HCT116 (cell line): ENCODE data around the gene MAP4K1. TPM values are rescaled to one million over a fixed set of nuclear protein-coding genes. Genes with fewer than 3 reads are reported as not detected.
A peak's percentile ranks its signal among the peaks of the same experiment; 100 is the strongest.

ENCODE experiments used
- ATAC-seq: fragments of 200-7000 bp; cut with Tn5 transposase; 2 replicates; pipeline ENCODE4 v1.9.1; 2020; ENCODE audit warnings: mild to moderate bottlenecking, moderate library complexity
- BruUV-seq: library from RNA; stranded (reverse); fragments of 400-500 nt; replicated peaks from 2 replicates; lab custom pipeline; 2021; lab: Mats Ljungman, UMichigan
- CTCF ChIA-PET: fragments of 300-600 bp; sonication (Branson Sonifier 250); formaldehyde crosslinking; loops from one replicate; lab custom pipeline; 2021; ENCODE audit warnings: antibody characterized with exemption; lab: Charles Lee
- POLR2A ChIA-PET: fragments of 300-600, 350-600 bp; sonication (Branson Sonifier 250); formaldehyde crosslinking; loops from one replicate; lab custom pipeline; 2021; ENCODE audit warnings: antibody characterized with exemption; lab: Charles Lee
- RAD21 ChIA-PET, 2 experiments: fragments of 300-600 bp; sonication (Branson Sonifier 250); formaldehyde crosslinking; loops; one replicate each; lab custom pipeline; 2023; ENCODE audit warnings: low total read pairs in 2 of 2; ENCODE audit not compliant: uncharacterized antibody in 2 of 2, unreplicated experiment in 2 of 2, low non-redundant PET in 1 of 2; lab: Charles Lee
- DNase-seq: peaks from one replicate; pipeline ENCODE4 v3.0.0-alpha.2; 2010; ENCODE audit warnings: low read depth, low spot score
- H2AFZ ChIP-seq: fragments of 200-600 bp; shearing (Covaris generic), sonication (generic); 2 replicates; pipeline ENCODE4 v1.6.1; 2017; ENCODE audit warnings: low read depth, mixed run types, mixed read lengths, antibody characterized with exemption, low read length; ENCODE audit not compliant: poor library complexity, severe bottlenecking
- H3K27ac ChIP-seq: 2 replicates; pipeline ENCODE4 v1.5.1; 2012; ENCODE audit warnings: low read depth, low read length
- H3K27me3 ChIP-seq: fragments of 200-600 bp; sonication (generic); 2 replicates; pipeline ENCODE4 v1.6.1; 2016; ENCODE audit warnings: mixed run types, low read length, mixed read lengths; ENCODE audit not compliant: insufficient read depth
- H3K36me3 ChIP-seq, 2 experiments: fragments of 200-500 bp in 1 of 2; fragments of 200-600 bp in 1 of 2; sonication (Bioruptor generic) in 1 of 2; sonication (generic) in 1 of 2; 2 replicates each; pipeline versions ENCODE4 v1.5.1 to v1.6.1; 2014 to 2016; ENCODE audit warnings: low read length in 2 of 2, inconsistent platforms in 1 of 2, mixed read lengths in 1 of 2, mixed run types in 1 of 2; ENCODE audit not compliant: insufficient read depth in 2 of 2, control insufficient read depth in 1 of 2
- H3K4me1 ChIP-seq, 2 experiments: fragments of 200-600 bp in 1 of 2; sonication (generic) in 1 of 2; 2 replicates each; pipeline versions ENCODE4 v1.5.1 to v1.6.1; 2012 to 2017; ENCODE audit warnings: low read length in 2 of 2, inconsistent platforms in 1 of 2, mild to moderate bottlenecking in 1 of 2, mixed read lengths in 1 of 2, mixed run types in 1 of 2, moderate library complexity in 1 of 2; ENCODE audit not compliant: insufficient read depth in 2 of 2, control insufficient read depth in 1 of 2
- H3K4me2 ChIP-seq: fragments of 200-600 bp; sonication (generic); 2 replicates; pipeline ENCODE4 v1.6.1; 2017; ENCODE audit warnings: mixed run types, low read length, mixed read lengths
- H3K4me3 ChIP-seq, 2 experiments: fragments of 200-600 bp in 1 of 2; sonication (generic) in 1 of 2; replicated peaks in 1 of 2; 2 replicates each; pipeline ENCODE4 v1.5.1; 2011 to 2016; ENCODE audit warnings: low read length in 2 of 2, control low read depth in 1 of 2, low read depth in 1 of 2, mild to moderate bottlenecking in 1 of 2, mixed read lengths in 1 of 2, mixed run types in 1 of 2
- H3K79me2 ChIP-seq: fragments of 200-600 bp; sonication (generic); 2 replicates; pipeline ENCODE4 v1.6.1; 2017; ENCODE audit warnings: mild to moderate bottlenecking, mixed run types, low read length, moderate library complexity, mixed read lengths; ENCODE audit not compliant: insufficient read depth
- H3K9ac ChIP-seq: fragments of 200-600 bp; sonication (generic); 2 replicates; pipeline ENCODE4 v1.6.1; 2016; ENCODE audit warnings: low read length, mixed read lengths
- H3K9me2 ChIP-seq: fragments of 200-600 bp; sonication (generic), shearing (Covaris generic); 2 replicates; pipeline ENCODE4 v1.6.1; 2017; ENCODE audit warnings: mixed run types, mild to moderate bottlenecking, moderate library complexity; ENCODE audit not compliant: insufficient read depth
- H3K9me3 ChIP-seq, 2 experiments: fragments of 200-500 bp in 1 of 2; fragments of 200-600 bp in 1 of 2; sonication (Bioruptor generic) in 1 of 2; sonication (generic) in 1 of 2; 2 replicates each; pipeline ENCODE4 v1.6.1; 2014 to 2017; ENCODE audit warnings: low read length in 2 of 2, mixed read lengths in 2 of 2, inconsistent platforms in 1 of 2, low read depth in 1 of 2, mild to moderate bottlenecking in 1 of 2, mixed run types in 1 of 2, moderate library complexity in 1 of 2; ENCODE audit not compliant: control insufficient read depth in 1 of 2, insufficient read depth in 1 of 2
- H4K20me1 ChIP-seq: fragments of 200-600 bp; sonication (generic), shearing (Covaris generic); 2 replicates; pipeline ENCODE4 v1.6.1; 2017; ENCODE audit warnings: mixed run types, mild to moderate bottlenecking, moderate library complexity; ENCODE audit not compliant: insufficient read depth
- ATF3 ChIP-seq: IDR thresholded peaks from 2 replicates; pipeline ENCODE4 v1.6.1; 2012
- CBX3 ChIP-seq: IDR thresholded peaks from 2 replicates; pipeline ENCODE4 v1.6.1; 2012; ENCODE audit warnings: low read depth
- CTCF ChIP-seq, 3 experiments: fragments of 200-600 bp in 1 of 3; sonication (generic) in 1 of 3; IDR thresholded peaks in 2 of 3; conservative IDR thresholded peaks in 1 of 3; 2 replicates each; pipeline ENCODE4 v1.5.1; 2012 to 2017; ENCODE audit warnings: low read depth in 2 of 3, low read length in 2 of 3, antibody characterized with exemption in 1 of 3, borderline replicate concordance in 1 of 3, control low read depth in 1 of 3, mild to moderate bottlenecking in 1 of 3, mixed read lengths in 1 of 3, mixed run types in 1 of 3, moderate library complexity in 1 of 3; ENCODE audit not compliant: insufficient read depth in 1 of 3
- EGR1 ChIP-seq: IDR thresholded peaks from 2 replicates; pipeline ENCODE4 v1.6.1; 2012; ENCODE audit warnings: low read depth
- ELF1 ChIP-seq: IDR thresholded peaks from 2 replicates; pipeline ENCODE4 v1.6.1; 2012; ENCODE audit warnings: low read depth, borderline replicate concordance
- JUND ChIP-seq: IDR thresholded peaks from 2 replicates; pipeline ENCODE4 v1.6.1; 2012
- POLR2AphosphoS5 ChIP-seq: IDR thresholded peaks from 2 replicates; pipeline ENCODE4 v1.6.1; 2011; ENCODE audit warnings: mild to moderate bottlenecking, low read depth, low read length, moderate library complexity
- REST ChIP-seq: IDR thresholded peaks from 2 replicates; pipeline ENCODE4 v1.6.1; 2012; ENCODE audit warnings: low read depth
- SIN3A ChIP-seq: IDR thresholded peaks from 2 replicates; pipeline ENCODE4 v1.6.1; 2012; ENCODE audit warnings: low read depth
- SRF ChIP-seq: IDR thresholded peaks from 2 replicates; pipeline ENCODE4 v1.6.1; 2012; ENCODE audit warnings: low read depth
- YY1 ChIP-seq: IDR thresholded peaks from 2 replicates; pipeline ENCODE4 v1.6.1; 2011; ENCODE audit warnings: low read length, low read depth, moderate library complexity, mild to moderate bottlenecking; ENCODE audit not compliant: insufficient replicate concordance; ENCODE audit errors: extremely low read depth
- ZBTB33 ChIP-seq: IDR thresholded peaks from 2 replicates; pipeline ENCODE4 v1.6.1; 2011; ENCODE audit warnings: mild to moderate bottlenecking, low read length, moderate library complexity; ENCODE audit not compliant: insufficient replicate concordance; ENCODE audit errors: extremely low read depth
- ZNF274 ChIP-seq: fragments of 200-500 bp; sonication (Bioruptor generic); IDR thresholded peaks from 2 replicates; pipeline ENCODE4 v1.6.1; 2014; ENCODE audit warnings: mild to moderate bottlenecking, low read depth, low read length, inconsistent platforms
- intact Hi-C: fragments of 100-400 bp; cut with micrococcal nuclease; formaldehyde crosslinking; loops from 2 replicates; pipeline ENCODE4 v1.10.0; 2022
- total RNA-seq: library from RNA; stranded (reverse); gene quantifications from one replicate; pipeline ENCODE4 v1.2.1, GENCODE V29; 2021; ENCODE audit not compliant: unreplicated experiment

MAP4K1 gene
- total RNA-seq, 1 experiment from 2014 or later, result 9.1 TPM

DNA sequence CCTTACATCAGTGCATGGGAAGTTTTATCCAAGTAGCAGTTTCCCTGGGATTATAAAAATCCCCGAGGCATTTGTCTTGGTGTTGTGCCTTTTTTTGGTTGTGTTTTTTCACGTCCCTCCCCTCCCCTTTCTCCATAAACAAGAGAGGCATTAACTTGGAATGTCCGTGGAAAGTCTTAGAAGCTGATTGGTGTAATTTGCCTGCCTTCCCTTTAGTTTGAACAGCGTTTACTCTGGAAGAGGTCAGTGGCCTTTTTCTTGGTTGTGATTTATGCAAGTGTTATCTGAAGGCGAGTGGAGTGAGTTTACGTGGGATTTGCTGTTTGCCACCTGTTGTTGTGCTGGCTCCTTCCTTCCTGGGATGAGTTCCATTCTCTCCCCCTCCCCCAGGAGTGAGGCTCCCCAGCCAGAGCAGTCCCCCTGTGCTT is 36.9 kb upstream of the MAP4K1 start (continued):
- no peak for TF ChIP-seq CTCF (IDR thresholded peaks at IDR 0.05 in 2 of 3, conservative IDR thresholded peaks at IDR 0.05 in 1 of 3; ENCODE audit: borderline replicate concordance in 1 of 3, insufficient read depth in 1 of 3, low read depth in 2 of 3, low read length in 2 of 3)
- no peak for TF ChIP-seq YY1
- no peak for TF ChIP-seq POLR2AphosphoS5
- no peak for TF ChIP-seq SIN3A
- TF ChIP-seq ATF3, result no peak

GRCh38 chr19:38653028-38653571 is 35.3 kb upstream of the MAP4K1 start:
- DNase-seq, result no peak
- peaks cover 0 to 7% of the 10 kb centered on the region in 2 experiments; a peak in 1 of 4 replicates for H3K36me3 ChIP-seq
- intact Hi-C loops, result no loop called here
- POLR2A ChIA-PET, result interaction anchor here (1.0 kb wide), 1 partner anchor 40 kb away, joined by 4 read pairs; no protein-coding TSS in a partner anchor
- peak overlapping the region; percentile 84 for H3K4me2 ChIP-seq
- H3K4me1 ChIP-seq, result peaks cover 86 to 94% of the 10 kb centered on the region in 2 experiments
- RAD21 ChIA-PET, result no interaction called here
- CTCF ChIA-PET, result no interaction called here
- ATAC-seq, result no peak
- peaks cover 13% of the 10 kb centered on the region; the same call in 1 of the 2 replicates for H4K20me1 ChIP-seq
- peaks cover 100% of the 10 kb centered on the region for H3K79me2 ChIP-seq
- peak overlapping the region; percentile 72 for H3K27ac ChIP-seq
- H2AFZ ChIP-seq, result no peak overlapping the region
- H3K9ac ChIP-seq, result peak overlapping the region; percentile 100
- no peaks in the 10 kb centered on the region for H3K9me2 ChIP-seq
- H3K27me3 ChIP-seq, result no peaks in the 10 kb centered on the region
- H3K4me3 ChIP-seq, result no peak overlapping the region
- no TSS peak for BruUV-seq
- no peaks in the 10 kb centered on the region for H3K9me3 ChIP-seq
- TF ChIP-seq SIN3A (no peak), CBX3 (no peak), REST (no peak), JUND (no peak), ELF1 (no peak), CTCF (IDR thresholded peaks at IDR 0.05 in 2 of 3, conservative IDR thresholded peaks at IDR 0.05 in 1 of 3; ENCODE audit: borderline replicate concordance in 1 of 3, insufficient read depth in 1 of 3, low read depth in 2 of 3, low read length in 2 of 3) (no peak), ZBTB33 (no peak), ZNF274 (no peak), POLR2AphosphoS5 (no peak), SRF (no peak), EGR1 (no peak)
